ENCODE data around the gene MBTPS1. TPM values are rescaled to one million over a fixed set of nuclear protein-coding genes. Genes with fewer than 3 reads are reported as not detected.

Gene MBTPS1
- total and polyA plus RNA-seq, 10 of the 15 experiments (the other 5 are each of a cell fraction or from before 2014, with no cell fraction given), result 1.3 to 43.9 (median 35.2) TPM

DNA sequence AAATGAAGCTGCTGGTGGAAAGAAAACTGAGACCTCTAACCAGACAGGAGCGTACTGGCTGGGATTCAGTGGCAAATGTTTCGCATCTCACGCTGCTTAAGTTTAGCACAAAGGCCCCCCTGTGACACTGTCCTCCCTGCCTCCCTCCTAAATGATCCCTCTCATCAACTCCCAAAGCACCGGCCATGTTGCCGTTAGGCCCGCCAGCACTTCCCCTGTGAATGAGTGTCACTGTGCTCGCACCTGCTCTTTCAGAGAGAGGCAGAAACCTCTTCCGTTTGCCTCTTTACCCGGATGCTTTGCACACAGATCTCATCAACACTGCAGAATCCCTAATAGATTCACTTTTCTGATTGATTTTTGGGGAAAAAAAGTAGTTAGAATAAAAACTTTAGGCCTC is 26.5 kb downstream of the MBTPS1 start:
- no peaks in the 10 kb centered on the region for H3K27me3 ChIP-seq (replicated peaks in 1 of 2; ENCODE audit: control insufficient read depth in 2 of 2, insufficient read depth in 2 of 2, low read length in 1 of 2)
- in situ Hi-C loops (cut with MboI) (no loop called here), intact Hi-C loops (cut with micrococcal nuclease; ENCODE audit: unreplicated experiment) (no loop called here)
- H4K20me1 ChIP-seq (ENCODE audit: control insufficient read depth, insufficient read depth), result peaks cover 12% of the 10 kb centered on the region
- no peak overlapping the region for H3K4me2 ChIP-seq (ENCODE audit: control insufficient read depth, insufficient read depth)
- DNase-seq (ENCODE audit: low read depth, low spot score) (no peak), FAIRE-seq (no peak), ATAC-seq (no peak)
- peaks cover 22 to 45% of the 10 kb centered on the region in 2 experiments for H3K36me3 ChIP-seq (ENCODE audit: control insufficient read depth in 2 of 2, insufficient read depth in 2 of 2, low read length in 1 of 2)
- no TSS peak for BruUV-seq (replicated peaks)
- ChIA-PET POLR2A (interaction anchor here (0.6 kb wide), 1 partner anchor 36 kb away, joined by 5 read pairs; no protein-coding TSS in a partner anchor), CTCF (interaction anchor here (1.4 to 7.9 kb wide), 5 partner anchors 11 to 98 kb away, joined by 4 to 102 read pairs (median 58); partner anchors contain the start of genes ADAD2, MBTPS1 and TAF1C), RAD21 (ENCODE audit: unreplicated experiment) (interaction anchor here (0.9 kb wide), 1 partner anchor 416 kb away, joined by 3 read pairs; no protein-coding TSS in a partner anchor), SMC1A (ENCODE audit: uncharacterized antibody, unreplicated experiment) (interaction anchor here (2.7 kb wide), 1 partner anchor 15 kb away, joined by 10 read pairs; no protein-coding TSS in a partner anchor)
- H3K9ac ChIP-seq (ENCODE audit: control insufficient read depth, insufficient read depth, low read length), result no peak overlapping the region
- no peak overlapping the region for H3K27ac ChIP-seq (ENCODE audit: control insufficient read depth, insufficient read depth)
- H3K4me1 ChIP-seq (ENCODE audit: control insufficient read depth, insufficient read depth, low read length), result peaks cover 44% of the 10 kb centered on the region
- H3K9me3 ChIP-seq (replicated peaks; ENCODE audit: control insufficient read depth, insufficient read depth, low read length), result no peaks in the 10 kb centered on the region
- H2AFZ ChIP-seq (ENCODE audit: control insufficient read depth, low read depth, low read length), result no peak overlapping the region
- H3K4me3 ChIP-seq, result no peak overlapping the region
- 96% methylated on average over 9 of the region's 9 CpGs for WGBS (ENCODE audit: insufficient coverage, insufficient replicate concordance, low lambda C conversion rate, missing lambda C conversion rate)
- H3K79me2 ChIP-seq (ENCODE audit: control insufficient read depth, insufficient read depth, low read length), result no peaks in the 10 kb centered on the region
- TF ChIP-seq TCF3 (IDR thresholded peaks at IDR 0.05; ENCODE audit: borderline replicate concordance, insufficient read depth, low read depth, low read length) (no peak), EGR1 (IDR thresholded peaks at IDR 0.05; ENCODE audit: borderline replicate concordance in 1 of 2, low read depth in 2 of 2, low read length in 2 of 2) (no peak), ZNF622 (IDR thresholded peaks at IDR 0.05) (no peak), WRNIP1 (IDR thresholded peaks at IDR 0.05; ENCODE audit: borderline replicate concordance, low read depth, low read length) (no peak), KAT2A (conservative IDR thresholded peaks at IDR 0.05; ENCODE audit: control insufficient read depth, low read depth, low read length) (no peak), CHD4 (IDR thresholded peaks at IDR 0.05) (no peak), TAF1 (IDR thresholded peaks at IDR 0.05; ENCODE audit: borderline replicate concordance, low read depth, low read length) (no peak), POU2F2 (IDR thresholded peaks at IDR 0.05; ENCODE audit: borderline replicate concordance, low read depth, low read length) (no peak)
- TF ChIP-seq, protein P1, sequence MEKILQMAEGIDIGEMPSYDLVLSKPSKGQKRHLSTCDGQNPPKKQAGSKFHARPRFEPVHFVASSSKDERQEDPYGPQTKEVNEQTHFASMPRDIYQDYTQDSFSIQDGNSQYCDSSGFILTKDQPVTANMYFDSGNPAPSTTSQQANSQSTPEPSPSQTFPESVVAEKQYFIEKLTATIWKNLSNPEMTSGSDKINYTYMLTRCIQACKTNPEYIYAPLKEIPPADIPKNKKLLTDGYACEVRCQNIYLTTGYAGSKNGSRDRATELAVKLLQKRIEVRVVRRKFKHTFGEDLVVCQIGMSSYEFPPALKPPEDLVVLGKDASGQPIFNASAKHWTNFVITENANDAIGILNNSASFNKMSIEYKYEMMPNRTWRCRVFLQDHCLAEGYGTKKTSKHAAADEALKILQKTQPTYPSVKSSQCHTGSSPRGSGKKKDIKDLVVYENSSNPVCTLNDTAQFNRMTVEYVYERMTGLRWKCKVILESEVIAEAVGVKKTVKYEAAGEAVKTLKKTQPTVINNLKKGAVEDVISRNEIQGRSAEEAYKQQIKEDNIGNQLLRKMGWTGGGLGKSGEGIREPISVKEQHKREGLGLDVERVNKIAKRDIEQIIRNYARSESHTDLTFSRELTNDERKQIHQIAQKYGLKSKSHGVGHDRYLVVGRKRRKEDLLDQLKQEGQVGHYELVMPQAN (conservative IDR thresholded peaks at IDR 0.05), result no peak
- TF ChIP-seq, protein P2, sequence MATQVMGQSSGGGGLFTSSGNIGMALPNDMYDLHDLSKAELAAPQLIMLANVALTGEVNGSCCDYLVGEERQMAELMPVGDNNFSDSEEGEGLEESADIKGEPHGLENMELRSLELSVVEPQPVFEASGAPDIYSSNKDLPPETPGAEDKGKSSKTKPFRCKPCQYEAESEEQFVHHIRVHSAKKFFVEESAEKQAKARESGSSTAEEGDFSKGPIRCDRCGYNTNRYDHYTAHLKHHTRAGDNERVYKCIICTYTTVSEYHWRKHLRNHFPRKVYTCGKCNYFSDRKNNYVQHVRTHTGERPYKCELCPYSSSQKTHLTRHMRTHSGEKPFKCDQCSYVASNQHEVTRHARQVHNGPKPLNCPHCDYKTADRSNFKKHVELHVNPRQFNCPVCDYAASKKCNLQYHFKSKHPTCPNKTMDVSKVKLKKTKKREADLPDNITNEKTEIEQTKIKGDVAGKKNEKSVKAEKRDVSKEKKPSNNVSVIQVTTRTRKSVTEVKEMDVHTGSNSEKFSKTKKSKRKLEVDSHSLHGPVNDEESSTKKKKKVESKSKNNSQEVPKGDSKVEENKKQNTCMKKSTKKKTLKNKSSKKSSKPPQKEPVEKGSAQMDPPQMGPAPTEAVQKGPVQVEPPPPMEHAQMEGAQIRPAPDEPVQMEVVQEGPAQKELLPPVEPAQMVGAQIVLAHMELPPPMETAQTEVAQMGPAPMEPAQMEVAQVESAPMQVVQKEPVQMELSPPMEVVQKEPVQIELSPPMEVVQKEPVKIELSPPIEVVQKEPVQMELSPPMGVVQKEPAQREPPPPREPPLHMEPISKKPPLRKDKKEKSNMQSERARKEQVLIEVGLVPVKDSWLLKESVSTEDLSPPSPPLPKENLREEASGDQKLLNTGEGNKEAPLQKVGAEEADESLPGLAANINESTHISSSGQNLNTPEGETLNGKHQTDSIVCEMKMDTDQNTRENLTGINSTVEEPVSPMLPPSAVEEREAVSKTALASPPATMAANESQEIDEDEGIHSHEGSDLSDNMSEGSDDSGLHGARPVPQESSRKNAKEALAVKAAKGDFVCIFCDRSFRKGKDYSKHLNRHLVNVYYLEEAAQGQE (IDR thresholded peaks at IDR 0.05; ENCODE audit: low read depth, low read length), result no peak
- TF ChIP-seq, protein P3, sequence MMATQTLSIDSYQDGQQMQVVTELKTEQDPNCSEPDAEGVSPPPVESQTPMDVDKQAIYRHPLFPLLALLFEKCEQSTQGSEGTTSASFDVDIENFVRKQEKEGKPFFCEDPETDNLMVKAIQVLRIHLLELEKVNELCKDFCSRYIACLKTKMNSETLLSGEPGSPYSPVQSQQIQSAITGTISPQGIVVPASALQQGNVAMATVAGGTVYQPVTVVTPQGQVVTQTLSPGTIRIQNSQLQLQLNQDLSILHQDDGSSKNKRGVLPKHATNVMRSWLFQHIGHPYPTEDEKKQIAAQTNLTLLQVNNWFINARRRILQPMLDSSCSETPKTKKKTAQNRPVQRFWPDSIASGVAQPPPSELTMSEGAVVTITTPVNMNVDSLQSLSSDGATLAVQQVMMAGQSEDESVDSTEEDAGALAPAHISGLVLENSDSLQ (IDR thresholded peaks at IDR 0.05), result no peak
- TF ChIP-seq, protein P4, sequence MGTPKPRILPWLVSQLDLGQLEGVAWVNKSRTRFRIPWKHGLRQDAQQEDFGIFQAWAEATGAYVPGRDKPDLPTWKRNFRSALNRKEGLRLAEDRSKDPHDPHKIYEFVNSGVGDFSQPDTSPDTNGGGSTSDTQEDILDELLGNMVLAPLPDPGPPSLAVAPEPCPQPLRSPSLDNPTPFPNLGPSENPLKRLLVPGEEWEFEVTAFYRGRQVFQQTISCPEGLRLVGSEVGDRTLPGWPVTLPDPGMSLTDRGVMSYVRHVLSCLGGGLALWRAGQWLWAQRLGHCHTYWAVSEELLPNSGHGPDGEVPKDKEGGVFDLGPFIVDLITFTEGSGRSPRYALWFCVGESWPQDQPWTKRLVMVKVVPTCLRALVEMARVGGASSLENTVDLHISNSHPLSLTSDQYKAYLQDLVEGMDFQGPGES (IDR thresholded peaks at IDR 0.05), result no peak
- TF ChIP-seq, protein P5, sequence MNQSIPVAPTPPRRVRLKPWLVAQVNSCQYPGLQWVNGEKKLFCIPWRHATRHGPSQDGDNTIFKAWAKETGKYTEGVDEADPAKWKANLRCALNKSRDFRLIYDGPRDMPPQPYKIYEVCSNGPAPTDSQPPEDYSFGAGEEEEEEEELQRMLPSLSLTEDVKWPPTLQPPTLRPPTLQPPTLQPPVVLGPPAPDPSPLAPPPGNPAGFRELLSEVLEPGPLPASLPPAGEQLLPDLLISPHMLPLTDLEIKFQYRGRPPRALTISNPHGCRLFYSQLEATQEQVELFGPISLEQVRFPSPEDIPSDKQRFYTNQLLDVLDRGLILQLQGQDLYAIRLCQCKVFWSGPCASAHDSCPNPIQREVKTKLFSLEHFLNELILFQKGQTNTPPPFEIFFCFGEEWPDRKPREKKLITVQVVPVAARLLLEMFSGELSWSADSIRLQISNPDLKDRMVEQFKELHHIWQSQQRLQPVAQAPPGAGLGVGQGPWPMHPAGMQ (IDR thresholded peaks at IDR 0.05; ENCODE audit: borderline replicate concordance), result no peak

Measured in GM12878 (cell line).